GM19397 (cell line): ENCODE data around the gene SERPINE1.

Source experiments
- ATAC-seq: cut with Tn5 transposase; IDR thresholded peaks from one replicate; pipeline ENCODE4 v1.9.1; 2021; ENCODE audit warnings: mild to moderate bottlenecking, moderate library complexity; ENCODE audit not compliant: unreplicated experiment

SERPINE1 gene

GRCh38 chr7:101166909-101167644, 40.2 kb downstream of the SERPINE1 start:
- no peak for ATAC-seq

- no peak for ATAC-seq
These were observed 40.9 kb downstream of the SERPINE1 start for GRCh38 chr7:101167645-101168411.

GRCh38 chr7:101168412-101169049, 41.6 kb downstream of the SERPINE1 start:
- ATAC-seq, result no peak

- ATAC-seq, result no peak
These were observed 42.4 kb downstream of the SERPINE1 start for GRCh38 chr7:101169110-101169837.

- ATAC-seq, result no peak
These were observed 43.1 kb downstream of the SERPINE1 start for GRCh38 chr7:101169838-101170551.

GRCh38 chr7:101170617-101171441, 43.9 kb downstream of the SERPINE1 start:
- no peak for ATAC-seq

GRCh38 chr7:101171442-101171837, 44.5 kb downstream of the SERPINE1 start:
- ATAC-seq, result no peak

GRCh38 chr7:101172005-101172853, 45.3 kb downstream of the SERPINE1 start:
- no peak for ATAC-seq

- no peak for ATAC-seq
These were observed 46.2 kb downstream of the SERPINE1 start for GRCh38 chr7:101172854-101173751.

- no peak for ATAC-seq
These were observed 46.9 kb downstream of the SERPINE1 start for GRCh38 chr7:101173752-101174244.

- no peak for ATAC-seq
These were observed 47.5 kb downstream of the SERPINE1 start for GRCh38 chr7:101174322-101174854.

GRCh38 chr7:101175664-101176063, 48.8 kb downstream of the SERPINE1 start:
- ATAC-seq, result no peak

GRCh38 chr7:101177644-101178043, 50.7 kb downstream of the SERPINE1 start:
- ATAC-seq, result no peak

- ATAC-seq, result no peak
These were observed 52.2 kb downstream of the SERPINE1 start for GRCh38 chr7:101179117-101179516.

GRCh38 chr7:101179713-101180112, 52.8 kb downstream of the SERPINE1 start:
- ATAC-seq, result no peak

- ATAC-seq, result no peak
These were observed 53.3 kb downstream of the SERPINE1 start, which contains the start of gene NAT16 for GRCh38 chr7:101180130-101180755. Gene NAT16 (minus strand): TSS chr7:101180293. CDS start chr7:101174807, 5,486 bp downstream.
